GM12872 (cell line): ENCODE results near the gene KCNS3.

ENCODE experiments used
- TF ChIP-seq, protein P1 (sequence below): IDR thresholded peaks from 3 replicates; pipeline ENCODE4 v1.5.1; 2011; ENCODE audit warnings: low read depth, mild to moderate bottlenecking, low read length, moderate library complexity; ENCODE audit not compliant: insufficient read depth

Gene KCNS3

DNA sequence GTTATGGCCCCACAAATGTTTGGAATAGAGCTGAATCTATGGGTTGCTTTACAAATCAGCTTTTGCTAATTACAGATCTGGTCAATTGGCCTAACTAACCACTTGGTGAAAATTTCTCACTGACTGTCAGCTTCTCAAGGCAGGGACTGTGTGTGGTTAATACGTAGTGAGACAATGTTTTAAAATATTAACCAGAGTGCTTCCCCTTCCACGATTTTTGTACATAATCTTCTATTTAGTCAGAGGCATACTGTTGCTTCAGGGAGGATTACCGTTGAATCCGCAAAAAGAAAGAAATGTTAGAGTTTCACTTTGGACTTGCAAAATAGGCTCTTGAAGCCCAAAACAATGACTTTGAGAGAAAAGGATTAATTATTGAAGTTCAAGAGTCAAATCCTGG, 14.9 kb upstream of the KCNS3 start:
- TF ChIP-seq, protein P1, sequence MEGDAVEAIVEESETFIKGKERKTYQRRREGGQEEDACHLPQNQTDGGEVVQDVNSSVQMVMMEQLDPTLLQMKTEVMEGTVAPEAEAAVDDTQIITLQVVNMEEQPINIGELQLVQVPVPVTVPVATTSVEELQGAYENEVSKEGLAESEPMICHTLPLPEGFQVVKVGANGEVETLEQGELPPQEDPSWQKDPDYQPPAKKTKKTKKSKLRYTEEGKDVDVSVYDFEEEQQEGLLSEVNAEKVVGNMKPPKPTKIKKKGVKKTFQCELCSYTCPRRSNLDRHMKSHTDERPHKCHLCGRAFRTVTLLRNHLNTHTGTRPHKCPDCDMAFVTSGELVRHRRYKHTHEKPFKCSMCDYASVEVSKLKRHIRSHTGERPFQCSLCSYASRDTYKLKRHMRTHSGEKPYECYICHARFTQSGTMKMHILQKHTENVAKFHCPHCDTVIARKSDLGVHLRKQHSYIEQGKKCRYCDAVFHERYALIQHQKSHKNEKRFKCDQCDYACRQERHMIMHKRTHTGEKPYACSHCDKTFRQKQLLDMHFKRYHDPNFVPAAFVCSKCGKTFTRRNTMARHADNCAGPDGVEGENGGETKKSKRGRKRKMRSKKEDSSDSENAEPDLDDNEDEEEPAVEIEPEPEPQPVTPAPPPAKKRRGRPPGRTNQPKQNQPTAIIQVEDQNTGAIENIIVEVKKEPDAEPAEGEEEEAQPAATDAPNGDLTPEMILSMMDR: no peak

DNA sequence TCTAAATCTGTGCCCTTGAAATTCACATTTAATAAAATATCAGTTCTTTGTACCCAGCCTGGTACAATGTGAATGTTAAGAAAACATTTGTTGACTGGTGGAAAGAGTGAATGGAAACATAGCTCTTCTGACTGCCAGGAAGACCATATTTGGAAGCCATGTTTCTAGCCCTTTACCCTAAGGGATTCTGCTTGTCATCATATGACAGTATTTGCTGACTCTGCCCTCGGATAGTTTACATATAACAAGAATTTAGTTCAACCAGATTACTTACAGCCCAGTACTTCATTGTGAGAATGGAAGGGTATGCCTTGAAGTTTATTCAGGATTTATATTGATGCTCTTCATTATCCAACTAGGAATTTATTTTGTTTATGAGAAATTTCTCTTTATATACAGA, 13.8 kb upstream of the KCNS3 start:
- TF ChIP-seq, protein P1: no peak

DNA sequence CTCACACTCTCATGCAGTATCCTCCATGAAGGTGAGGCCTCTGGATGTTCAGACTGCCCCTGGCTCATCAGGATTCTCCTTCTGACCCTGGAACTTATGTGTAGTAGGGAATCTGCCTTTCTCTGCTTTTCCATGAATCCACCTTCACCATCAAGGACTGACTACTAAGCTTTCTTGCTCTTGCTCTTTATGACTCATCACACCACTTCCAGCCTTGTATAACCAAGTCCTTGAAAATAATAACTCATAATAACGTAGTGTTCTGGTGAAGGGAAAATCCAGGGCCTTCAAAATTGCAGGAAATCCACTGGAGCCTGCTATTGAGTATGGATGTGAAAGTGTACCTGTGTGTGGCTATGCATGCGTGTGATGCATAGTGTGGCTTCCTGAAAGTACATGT, 11.3 kb upstream of the KCNS3 start:
- TF ChIP-seq, protein P1: no peak

DNA sequence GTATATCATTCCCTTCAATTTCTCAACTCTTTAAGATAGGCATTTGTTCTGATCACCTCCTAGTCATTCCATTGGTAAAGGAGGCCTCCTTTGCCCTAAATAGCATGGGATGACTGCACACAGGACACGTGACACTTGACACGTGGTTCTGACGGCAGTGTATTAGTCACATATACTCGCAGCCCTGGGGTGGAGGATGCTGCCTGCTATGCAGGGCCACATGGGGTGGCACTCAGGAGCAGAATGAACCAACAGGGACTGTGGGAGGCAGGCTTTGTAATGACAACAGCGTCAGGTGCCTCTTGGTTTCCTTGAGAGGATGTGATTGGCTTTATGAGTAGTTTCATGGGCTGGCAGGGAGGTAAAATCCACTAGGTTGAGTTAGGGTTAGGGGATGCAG, 9.3 kb upstream of the KCNS3 start:
- TF ChIP-seq, protein P1: no peak

DNA sequence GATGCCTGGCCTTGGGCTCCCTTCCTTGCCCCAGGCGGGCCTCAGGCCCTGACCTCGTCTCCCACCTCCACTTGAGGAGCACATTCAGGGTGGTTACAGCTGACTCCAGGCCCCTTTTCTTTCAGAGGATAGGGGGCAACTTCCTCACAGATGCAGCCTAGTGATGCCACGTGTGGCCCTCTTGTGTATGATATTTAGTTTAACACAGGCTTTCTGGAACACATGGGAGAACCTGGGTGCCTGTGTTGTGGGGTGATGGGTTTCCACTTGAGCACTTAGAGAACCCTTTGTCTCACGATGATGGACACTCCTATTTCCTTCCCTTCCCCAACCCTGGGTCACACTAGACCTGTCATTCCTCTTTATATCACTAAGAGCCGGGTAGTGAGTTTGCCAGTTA, 6.8 kb upstream of the KCNS3 start:
- TF ChIP-seq, protein P1: no peak

DNA sequence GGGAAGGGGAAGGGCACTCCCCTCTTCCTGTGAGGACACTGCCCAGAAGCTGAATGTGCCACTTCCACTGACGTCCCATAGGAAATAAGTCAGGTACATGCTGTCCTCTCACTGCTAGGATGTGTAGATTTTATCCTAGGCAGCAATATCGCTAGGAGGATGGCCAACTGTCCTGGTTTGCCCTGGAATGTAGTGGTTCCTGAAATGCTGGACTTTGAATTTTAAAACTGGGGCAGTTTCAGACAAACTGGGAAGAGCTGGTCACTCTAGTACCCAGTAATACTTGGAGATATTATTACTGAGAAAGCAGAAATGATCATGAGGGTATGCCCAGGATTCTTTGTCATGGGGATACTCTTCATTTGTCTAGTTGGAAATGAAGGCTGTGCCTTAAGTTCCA, 5.4 kb upstream of the KCNS3 start:
- TF ChIP-seq, protein P1: no peak

DNA sequence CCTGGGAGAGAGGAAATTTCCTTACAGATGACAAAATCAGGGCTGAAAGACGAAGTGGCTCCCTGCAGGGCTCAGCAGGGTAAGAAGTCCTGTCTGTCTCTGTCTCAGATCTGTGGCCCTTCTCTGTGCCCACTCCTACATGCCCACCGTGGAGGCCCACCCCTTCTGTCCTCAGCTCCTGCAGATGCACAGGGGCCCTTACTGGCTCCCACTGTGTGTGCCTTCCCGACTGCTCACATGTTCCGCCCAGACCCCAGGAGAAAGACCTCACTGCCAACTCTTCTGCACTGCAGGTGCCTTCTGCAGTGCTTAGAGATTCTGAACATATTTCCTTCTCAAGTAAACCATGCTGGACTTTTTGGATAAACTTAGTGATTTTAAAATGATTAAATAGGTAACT, 1.9 kb upstream of the KCNS3 start:
- TF ChIP-seq, protein P1: no peak

DNA sequence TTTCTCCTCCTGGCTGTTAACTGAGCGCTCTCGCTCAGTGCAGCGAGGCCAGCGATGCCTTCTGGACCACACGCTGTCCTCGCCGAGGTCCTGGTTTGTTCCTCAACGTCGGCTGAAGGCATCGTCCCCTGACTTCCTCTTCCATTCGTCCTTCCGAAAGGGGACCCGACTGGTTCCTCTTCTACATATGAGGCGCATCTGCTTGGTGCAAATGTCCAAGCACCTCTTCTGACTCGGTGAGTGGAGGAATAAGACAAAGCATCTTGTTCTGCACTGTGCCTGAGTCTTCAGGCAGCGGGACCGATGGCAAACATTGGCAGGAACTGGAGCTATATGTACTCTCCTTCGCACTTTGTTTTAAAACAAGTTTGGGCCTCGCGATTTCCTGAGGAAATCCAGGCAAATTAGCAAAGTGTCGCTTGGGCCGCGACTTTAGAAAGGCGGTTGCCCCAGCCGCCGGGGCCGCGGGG, 621 bp upstream of the KCNS3 start:
- TF ChIP-seq, protein P1: no peak
